ENCODE measurements around the gene RBPJL. TPM values are rescaled to one million over a fixed set of nuclear protein-coding genes. Genes with fewer than 3 reads are reported as not detected.

Gene RBPJL
- total and polyA plus RNA-seq, 2 of the 8 experiments (the other 6 are each of a cell fraction or from before 2014, with no cell fraction given): 0.67 to 1.3 TPM

- no peak overlapping the region for H3K14ac ChIP-seq (ENCODE audit: insufficient read length)
- H3K27ac ChIP-seq (ENCODE audit: low read depth, low read length): no peak overlapping the region
- H2BK12ac ChIP-seq (ENCODE audit: low read depth, low read length): no peak overlapping the region
- H3K4me2 ChIP-seq (ENCODE audit: insufficient read depth in 1 of 2, low read depth in 2 of 2, low read length in 2 of 2): no peak overlapping the region
- H4K91ac ChIP-seq (replicated peaks; ENCODE audit: insufficient read length, low read length): no peak overlapping the region
- no peak overlapping the region for H3K56ac ChIP-seq (replicated peaks; ENCODE audit: insufficient read length, low read depth, low read length)
- 89% methylated on average over 3 of the region's 3 CpGs; no CpG with 5 or more reads in 1 of the 2 experiments for WGBS, 2 experiments (ENCODE audit: extremely low coverage in 1 of 2, insufficient coverage in 1 of 2, insufficient read length in 1 of 2, insufficient replicate concordance in 2 of 2, low coverage in 1 of 2, low lambda C conversion rate in 2 of 2, missing lambda C conversion rate in 1 of 2)
- H3K79me2 ChIP-seq (ENCODE audit: control insufficient read depth in 1 of 2, insufficient read depth in 2 of 2, low read length in 2 of 2): no peaks in the 10 kb centered on the region
- no peak overlapping the region for H2BK5ac ChIP-seq (ENCODE audit: low read depth, low read length)
- no peak overlapping the region for H2BK15ac ChIP-seq (ENCODE audit: low read length)
- H3K36me3 ChIP-seq (ENCODE audit: control insufficient read depth in 2 of 4, insufficient read depth in 4 of 4, low read length in 3 of 4): no peaks in the 10 kb centered on the region
- H3K23me2 ChIP-seq (ENCODE audit: low read depth, low read length): no peaks in the 10 kb centered on the region
- no peaks in the 10 kb centered on the region for H3K9me3 ChIP-seq (ENCODE audit: insufficient read depth in 2 of 2, low read depth in 1 of 2, low read length in 1 of 2)
- FAIRE-seq (no peak), DNase-seq (ENCODE audit: low read depth in 1 of 2, low spot score in 2 of 2) (no peak)
- no peaks in the 10 kb centered on the region for H4K20me1 ChIP-seq (replicated peaks in 1 of 2; ENCODE audit: control insufficient read depth in 1 of 2, insufficient read depth in 2 of 2, low read length in 2 of 2)
- H3K9ac ChIP-seq (replicated peaks in 1 of 4; ENCODE audit: extremely low read depth in 1 of 4, low read depth in 3 of 4, low read length in 3 of 4): no peak overlapping the region
- no peaks in the 10 kb centered on the region for H3K79me1 ChIP-seq (ENCODE audit: low read depth, low read length)
- CTCF ChIA-PET (ENCODE audit: partially characterized antibody): interaction anchor here (1.2 kb wide), 1 partner anchor 136 kb away, joined by 5 read pairs; no protein-coding TSS in a partner anchor
- no peak overlapping the region for H2AFZ ChIP-seq (ENCODE audit: low read length)
- peaks cover 0 to 2% (median 0%) of the 10 kb centered on the region in 4 experiments; a peak in 2 of 7 replicates for H3K4me1 ChIP-seq (replicated peaks in 1 of 4; ENCODE audit: control insufficient read depth in 3 of 4, insufficient read depth in 4 of 4, low read length in 3 of 4)
- TF ChIP-seq NANOG (IDR thresholded peaks at IDR 0.05; ENCODE audit: insufficient read depth, low read depth, low read length, poor library complexity, severe bottlenecking) (no peak), BACH1 (IDR thresholded peaks at IDR 0.05; ENCODE audit: low read length) (no peak), POLR2AphosphoS5 (IDR thresholded peaks at IDR 0.05; ENCODE audit: low read depth, low read length) (no peak), KDM4A (IDR thresholded peaks at IDR 0.05; ENCODE audit: low read depth, low read length, severe bottlenecking) (no peak), EGR1 (IDR thresholded peaks at IDR 0.05; ENCODE audit: borderline replicate concordance, low read depth, low read length) (no peak), ATF3 (IDR thresholded peaks at IDR 0.05; ENCODE audit: insufficient read depth, low read depth, low read length) (no peak), RXRA (IDR thresholded peaks at IDR 0.05; ENCODE audit: insufficient read depth, low read depth, low read length) (no peak), CTBP2 (IDR thresholded peaks at IDR 0.05; ENCODE audit: borderline replicate concordance, insufficient read depth, insufficient read length, low read length) (no peak)
- H2BK20ac ChIP-seq (ENCODE audit: low read length): no peak overlapping the region
- no peak overlapping the region for H3K4ac ChIP-seq (replicated peaks; ENCODE audit: insufficient read length, low read depth, low read length)
- POLR2A ChIA-PET (ENCODE audit: partially characterized antibody): no interaction called here
- no peak overlapping the region for H4K5ac ChIP-seq (ENCODE audit: insufficient read length, low read depth, low read length)
- no peak overlapping the region for H2BK120ac ChIP-seq (replicated peaks; ENCODE audit: low read depth, low read length)
- no peak overlapping the region for H3K4me3 ChIP-seq (ENCODE audit: extremely low read depth in 1 of 4, insufficient read depth in 2 of 4, low read depth in 3 of 4, low read length in 4 of 4)
- H3K27me3 ChIP-seq (replicated peaks in 1 of 4; ENCODE audit: control insufficient read depth in 3 of 4, extremely low read depth in 1 of 4, insufficient read depth in 3 of 4, low read length in 3 of 4): no peaks in the 10 kb centered on the region
- H4K8ac ChIP-seq (ENCODE audit: extremely low read depth, insufficient read depth, low read length): no peak overlapping the region
- H2AK5ac ChIP-seq (ENCODE audit: low read depth, low read length): no peak overlapping the region
- no peak overlapping the region for H3K23ac ChIP-seq (ENCODE audit: insufficient read length)
- H3K18ac ChIP-seq (ENCODE audit: extremely low read depth, low read length): no peak overlapping the region
Measured at GRCh38 chr20:45275338-45275737, 31.3 kb upstream of the RBPJL start.
